CD4-positive, alpha-beta T cell treated with Interleukin-21 for 1 hour (primary cell): ENCODE data around the gene XRCC4.

Experiments
- DNase-seq: peaks from one replicate; pipeline ENCODE4 v3.0.0-alpha.2; 2020

The XRCC4 gene

GRCh38 chr5:83281658-83282057 lies 204.3 kb downstream of the XRCC4 start:
- no peak for DNase-seq

DNA sequence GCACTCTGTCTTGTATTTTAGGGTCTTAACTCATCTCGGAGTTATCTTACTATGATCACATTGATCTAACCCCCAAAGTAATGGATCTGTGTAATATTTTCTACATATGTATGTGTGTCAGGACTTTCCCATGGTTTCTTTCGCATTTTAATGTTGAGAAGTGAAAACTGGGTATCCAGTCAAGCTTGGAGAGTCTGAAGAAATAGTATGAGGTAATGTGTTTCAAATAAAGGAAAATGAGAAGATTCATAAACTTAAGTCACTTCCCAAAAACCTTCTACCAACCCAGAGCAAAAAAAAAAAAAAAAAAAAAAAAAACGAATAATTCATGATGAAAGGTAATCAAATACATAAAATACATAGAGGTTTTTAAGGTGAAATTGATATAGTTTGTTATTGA lies 206.4 kb downstream of the XRCC4 start:
- no peak for DNase-seq

GRCh38 chr5:83285661-83286398 lies 208.5 kb downstream of the XRCC4 start:
- no peak for DNase-seq

DNA sequence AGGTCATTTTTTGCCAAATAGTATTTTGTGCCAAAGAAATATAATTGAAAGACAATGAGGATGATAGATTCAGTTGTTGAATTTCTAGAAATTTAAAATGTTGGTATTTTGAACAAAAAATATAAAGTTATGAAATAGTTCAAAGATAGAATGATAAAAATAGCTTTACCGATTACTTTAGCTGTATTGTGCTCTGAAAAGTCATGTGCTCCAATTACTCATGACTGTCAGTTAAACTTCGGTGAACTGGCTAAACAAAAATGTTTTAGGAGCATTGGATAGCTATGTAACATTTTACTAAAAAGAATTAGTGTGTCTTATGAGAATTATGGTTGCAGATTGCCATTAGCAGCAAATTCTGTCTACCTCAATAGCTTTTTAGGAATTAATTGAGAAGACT lies 216.9 kb downstream of the XRCC4 start:
- no peak for DNase-seq

DNA sequence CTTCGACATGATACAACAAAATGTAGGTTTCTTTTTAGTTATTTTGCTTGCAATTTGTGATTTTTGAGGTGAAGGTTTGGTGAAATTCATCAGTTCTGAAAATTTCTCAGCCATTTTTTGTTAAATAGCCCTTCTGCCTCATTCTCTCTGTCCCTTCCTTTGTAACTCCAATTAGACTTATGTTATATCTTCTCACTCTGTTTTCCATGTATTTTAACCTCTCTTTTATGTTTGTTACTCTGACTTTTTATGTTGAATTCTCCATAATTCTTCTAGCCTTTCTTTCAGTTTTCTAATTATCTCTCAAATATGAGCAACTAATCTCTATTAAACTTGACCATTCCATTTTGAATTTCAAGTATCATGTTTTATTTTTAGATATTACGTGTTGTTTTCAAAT lies 222.0 kb downstream of the XRCC4 start:
- DNase-seq: no peak

- peak; percentile 20 for DNase-seq
Measured at GRCh38 chr5:83306572-83307241, 229.4 kb downstream of the XRCC4 start.

DNA sequence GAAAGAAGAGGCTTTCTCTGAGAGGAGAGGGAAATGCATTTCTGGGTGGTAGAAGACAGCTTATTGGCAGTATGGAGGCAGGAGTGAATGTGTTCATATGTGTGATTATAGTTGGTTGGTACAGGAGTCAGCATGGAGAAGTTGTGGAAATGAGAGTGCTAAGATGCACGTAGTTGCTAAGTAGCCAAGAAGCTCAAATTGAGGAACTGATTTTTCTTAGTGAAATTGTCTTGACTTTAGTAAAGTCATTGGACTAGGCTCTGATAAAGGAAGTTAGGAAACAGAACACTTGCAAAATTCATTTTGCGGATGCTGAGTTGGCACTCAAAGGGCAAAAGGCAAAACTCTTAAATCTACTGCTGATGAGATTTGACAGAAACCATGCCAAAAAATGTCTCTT lies 235.3 kb downstream of the XRCC4 start:
- DNase-seq: peak; percentile 18

GRCh38 chr5:83313436-83313835 lies 236.1 kb downstream of the XRCC4 start:
- DNase-seq: no peak

GRCh38 chr5:83321483-83322055 lies 244.2 kb downstream of the XRCC4 start:
- DNase-seq: no peak

DNA sequence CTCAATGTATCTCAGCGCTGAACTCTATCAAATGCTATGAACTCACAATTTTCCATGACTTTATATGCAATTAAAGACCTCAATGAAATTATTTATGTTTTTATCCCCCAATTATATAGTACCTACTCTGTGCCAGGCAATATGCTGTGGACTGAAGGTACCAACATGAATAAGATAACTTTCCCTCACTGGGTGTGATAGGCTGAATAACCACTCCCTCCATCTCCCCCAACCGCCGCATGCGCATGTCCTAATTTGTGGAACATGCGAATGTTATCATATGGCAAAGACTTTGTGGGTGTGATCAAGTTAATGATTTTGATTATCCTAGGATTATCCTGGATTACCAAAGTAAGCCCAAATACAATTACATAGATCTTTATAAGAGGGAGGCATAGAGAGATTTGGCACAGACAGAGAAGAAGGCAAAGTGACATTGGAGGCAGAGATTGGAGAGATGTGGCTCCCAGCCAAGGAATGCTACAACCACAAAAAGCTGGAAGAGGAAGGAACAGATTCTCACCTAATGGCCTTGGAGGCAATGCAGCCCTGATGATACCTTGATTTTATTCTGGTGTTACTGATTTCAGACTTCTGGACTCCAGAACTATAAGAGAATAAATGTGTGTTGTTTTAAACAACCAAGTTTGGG lies 245.1 kb downstream of the XRCC4 start:
- no peak for DNase-seq

GRCh38 chr5:83323557-83324180 lies 246.3 kb downstream of the XRCC4 start:
- DNase-seq: no peak

- DNase-seq: no peak
Measured at GRCh38 chr5:83331842-83332241, 254.5 kb downstream of the XRCC4 start.

DNA sequence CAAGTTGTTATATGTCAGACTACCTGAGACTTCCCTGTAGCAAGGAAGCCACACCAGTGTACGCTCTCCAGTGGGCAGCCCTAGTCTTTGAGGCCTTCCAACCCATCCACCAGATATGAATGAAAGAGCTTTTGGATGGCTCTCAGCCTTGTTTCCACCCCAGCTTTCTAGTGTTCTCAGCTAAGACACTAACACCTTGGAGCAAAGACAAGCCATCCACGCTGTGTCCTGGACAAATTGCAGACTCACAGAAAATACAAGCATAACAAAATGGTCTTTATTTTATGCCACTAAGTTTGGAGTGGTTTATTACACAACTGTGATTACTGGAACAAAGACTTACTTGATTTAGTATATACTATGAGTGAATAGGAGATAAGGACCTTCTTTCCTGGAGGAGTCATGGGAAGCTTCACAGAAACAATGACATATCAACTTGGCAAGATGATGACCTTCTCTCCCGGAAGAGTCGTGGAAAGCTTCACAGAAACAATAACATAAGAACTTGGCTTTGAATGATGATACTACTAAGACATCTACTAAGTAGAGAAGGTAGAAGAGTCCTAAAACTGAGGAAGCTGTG lies 260.2 kb downstream of the XRCC4 start:
- DNase-seq: no peak

GRCh38 chr5:83340511-83340918 lies 263.2 kb downstream of the XRCC4 start:
- DNase-seq: peak; percentile 38

GRCh38 chr5:83341815-83342334 lies 264.5 kb downstream of the XRCC4 start:
- no peak for DNase-seq

- DNase-seq: no peak
Measured at GRCh38 chr5:83342465-83342864, 265.1 kb downstream of the XRCC4 start.

- no peak for DNase-seq
Measured at GRCh38 chr5:83343299-83343698, 266.0 kb downstream of the XRCC4 start.

GRCh38 chr5:83345423-83345822 lies 268.1 kb downstream of the XRCC4 start:
- no peak for DNase-seq

DNA sequence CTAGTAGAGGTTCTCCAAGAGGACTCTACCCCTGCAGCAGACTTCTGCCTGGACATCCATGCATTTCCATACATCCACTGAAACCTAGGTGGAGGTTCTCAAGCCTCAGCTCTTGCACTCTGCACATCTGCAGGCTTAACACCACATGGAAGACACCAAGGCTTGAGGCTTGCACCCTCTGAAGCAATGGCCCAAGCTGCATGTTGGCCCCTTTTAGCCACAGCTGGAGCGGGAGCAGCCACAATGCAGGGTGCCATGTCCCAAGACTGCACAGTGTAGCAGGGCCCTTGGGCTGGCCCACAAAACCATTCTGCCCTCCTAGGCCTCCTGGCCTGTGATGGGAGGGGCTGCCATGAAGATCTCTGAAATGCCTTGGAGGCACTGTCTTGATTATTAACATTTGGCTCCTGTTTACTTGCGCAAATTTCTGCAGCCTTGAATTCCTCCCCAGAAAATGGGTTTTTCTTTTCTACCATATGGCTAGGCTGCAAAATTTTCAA lies 271.0 kb downstream of the XRCC4 start:
- DNase-seq: no peak

- no peak for DNase-seq
Measured at GRCh38 chr5:83353231-83353630, 275.9 kb downstream of the XRCC4 start.

DNA sequence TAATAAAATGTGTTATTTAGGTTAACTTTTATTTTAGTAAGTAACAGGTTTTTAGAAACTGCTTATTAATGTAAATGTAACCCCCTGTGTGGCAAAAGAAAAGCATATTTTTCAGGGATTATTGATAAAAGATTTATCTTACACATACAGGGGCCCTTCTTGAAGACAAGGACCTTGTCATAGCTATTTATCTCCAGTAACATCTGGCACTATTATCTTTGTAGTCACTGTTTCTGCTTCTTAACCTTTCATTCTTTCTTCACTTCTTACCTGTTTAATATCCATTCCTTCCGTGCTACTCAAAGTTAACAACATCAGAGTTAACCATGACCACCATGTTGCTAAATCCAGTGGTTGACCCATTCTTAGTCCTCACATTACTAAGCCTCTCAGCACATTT lies 276.4 kb downstream of the XRCC4 start:
- DNase-seq: no peak

DNA sequence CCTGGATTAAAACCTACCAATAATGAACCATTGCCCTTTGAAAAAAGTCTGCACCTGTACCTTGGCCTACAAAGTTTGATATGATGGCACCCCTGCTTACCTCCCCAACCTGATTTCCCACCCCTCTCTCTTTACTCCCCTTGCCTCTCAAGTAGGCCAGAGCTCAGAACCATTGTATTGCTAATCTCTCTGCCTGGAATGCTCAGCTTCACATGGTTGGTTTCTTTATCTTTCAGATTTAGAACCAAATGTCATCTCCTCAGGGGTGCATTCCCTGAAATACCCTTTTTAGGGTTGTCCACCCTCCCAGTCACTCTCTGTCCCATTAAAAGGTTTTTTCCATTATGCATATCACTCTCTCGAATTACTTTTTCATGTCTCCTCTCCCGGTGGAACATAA lies 277.6 kb downstream of the XRCC4 start:
- DNase-seq: no peak
